ENCODE results near the gene BDKRB2. TPM values are rescaled to one million over a fixed set of nuclear protein-coding genes. Genes with fewer than 3 reads are reported as not detected.
"Not testable (repeated sequence)": the region's sequence is repeated elsewhere in the genome, so short reads cannot be mapped to it uniquely, and the experiment has no call there.

The BDKRB2 gene
- total RNA-seq, 1 donor from 2014 or later = 17.1 TPM

- no peak for DNase-seq (ENCODE audit: low spot score)
Observed at GRCh38 chr14:96224480-96225096, 19.9 kb downstream of the BDKRB2 start.

- no peak for DNase-seq (ENCODE audit: low spot score)
Observed at GRCh38 chr14:96225213-96225612, 20.6 kb downstream of the BDKRB2 start.

GRCh38 chr14:96225745-96226151 lies 21.1 kb downstream of the BDKRB2 start:
- peak; percentile 51 for DNase-seq (ENCODE audit: low spot score)

- DNase-seq (ENCODE audit: low spot score) = no peak
Observed at GRCh38 chr14:96227428-96227827, 22.8 kb downstream of the BDKRB2 start.

- DNase-seq (ENCODE audit: low spot score) = no peak
Observed at GRCh38 chr14:96229315-96229714, 24.7 kb downstream of the BDKRB2 start.

- DNase-seq (ENCODE audit: low spot score) = no peak
Observed at GRCh38 chr14:96231056-96231455, 26.4 kb downstream of the BDKRB2 start.

- DNase-seq (ENCODE audit: low spot score) = no peak
Observed at GRCh38 chr14:96231526-96232130, 27.0 kb downstream of the BDKRB2 start.

- DNase-seq (ENCODE audit: low spot score) = no peak
Observed at GRCh38 chr14:96232506-96232905, 27.9 kb downstream of the BDKRB2 start.

GRCh38 chr14:96233661-96234060 lies 29.0 kb downstream of the BDKRB2 start:
- DNase-seq (ENCODE audit: low spot score) = no peak

- DNase-seq (ENCODE audit: low spot score) = no peak
Observed at GRCh38 chr14:96235426-96235825, 30.8 kb downstream of the BDKRB2 start.

GRCh38 chr14:96237641-96238040 lies 33.0 kb downstream of the BDKRB2 start:
- no peak for DNase-seq (ENCODE audit: low spot score)

- DNase-seq (ENCODE audit: low spot score) = no peak
Observed at GRCh38 chr14:96238676-96239265, 34.1 kb downstream of the BDKRB2 start.

- no peak for DNase-seq (ENCODE audit: low spot score)
Observed at GRCh38 chr14:96239711-96240141, 35.1 kb downstream of the BDKRB2 start.

GRCh38 chr14:96240641-96241040 lies 36.0 kb downstream of the BDKRB2 start:
- no peak for DNase-seq (ENCODE audit: low spot score)

GRCh38 chr14:96242126-96242525 lies 37.5 kb downstream of the BDKRB2 start:
- no peak for DNase-seq (ENCODE audit: low spot score)

- no peak for DNase-seq (ENCODE audit: low spot score)
Observed at GRCh38 chr14:96243785-96244184, 39.1 kb downstream of the BDKRB2 start.

GRCh38 chr14:96245074-96245473 lies 40.4 kb downstream of the BDKRB2 start:
- not testable (repeated sequence) for DNase-seq (ENCODE audit: low spot score)

GRCh38 chr14:96245710-96246538 lies 41.3 kb downstream of the BDKRB2 start:
- DNase-seq (ENCODE audit: low spot score) = no peak

- DNase-seq (ENCODE audit: low spot score) = no peak
Observed at GRCh38 chr14:96246539-96246847, 41.9 kb downstream of the BDKRB2 start.

- DNase-seq (ENCODE audit: low spot score) = no peak
Observed at GRCh38 chr14:96247031-96247430, 42.4 kb downstream of the BDKRB2 start.

GRCh38 chr14:96249029-96249428 lies 44.4 kb downstream of the BDKRB2 start:
- no peak for DNase-seq (ENCODE audit: low spot score)

- no peak for DNase-seq (ENCODE audit: low spot score)
Observed at GRCh38 chr14:96250485-96250884, 45.8 kb downstream of the BDKRB2 start.

All from ureter (tissue), 1 donor.